T1000 (cell line): ENCODE data around the gene CCNG2.

ENCODE experiments used
- DNase-seq: peaks from one replicate; lab custom pipeline; 2025; ENCODE audit warnings: mixed read lengths; lab: John Stamatoyannopoulos, UW

Gene CCNG2

GRCh38 chr4:77178560-77178959, 21.6 kb downstream of the CCNG2 start:
- no peak for DNase-seq

- DNase-seq = no peak
Observed at GRCh38 chr4:77179519-77179918, 22.5 kb downstream of the CCNG2 start.

DNA sequence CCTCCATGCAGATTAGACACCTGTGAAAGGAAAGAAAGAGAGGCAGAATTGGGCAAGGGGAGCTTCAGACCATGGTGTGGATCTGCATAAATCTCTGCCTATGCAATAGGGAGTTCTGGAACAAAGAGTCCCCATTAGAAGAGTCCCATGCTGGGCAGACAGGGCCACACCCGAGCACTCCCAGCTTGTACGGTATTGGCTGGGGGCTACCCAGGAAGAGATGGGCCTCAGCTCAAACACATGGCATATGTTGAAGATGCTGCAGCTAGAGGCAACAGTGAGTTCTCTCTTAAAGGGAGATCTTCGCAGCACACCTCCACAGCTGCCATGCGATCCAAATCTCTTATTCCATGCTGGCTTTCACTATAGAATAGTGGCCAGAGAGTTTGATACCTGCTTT, 24.7 kb downstream of the CCNG2 start:
- DNase-seq = no peak

GRCh38 chr4:77183777-77184420, 26.9 kb downstream of the CCNG2 start:
- no peak for DNase-seq

- no peak for DNase-seq
Observed at GRCh38 chr4:77184974-77185373, 28.0 kb downstream of the CCNG2 start.

- no peak for DNase-seq
Observed at GRCh38 chr4:77185686-77186085, 28.7 kb downstream of the CCNG2 start.

- DNase-seq = no peak
Observed at GRCh38 chr4:77187322-77187721, 30.3 kb downstream of the CCNG2 start.

- no peak for DNase-seq
Observed at GRCh38 chr4:77188498-77189220, 31.7 kb downstream of the CCNG2 start.

DNA sequence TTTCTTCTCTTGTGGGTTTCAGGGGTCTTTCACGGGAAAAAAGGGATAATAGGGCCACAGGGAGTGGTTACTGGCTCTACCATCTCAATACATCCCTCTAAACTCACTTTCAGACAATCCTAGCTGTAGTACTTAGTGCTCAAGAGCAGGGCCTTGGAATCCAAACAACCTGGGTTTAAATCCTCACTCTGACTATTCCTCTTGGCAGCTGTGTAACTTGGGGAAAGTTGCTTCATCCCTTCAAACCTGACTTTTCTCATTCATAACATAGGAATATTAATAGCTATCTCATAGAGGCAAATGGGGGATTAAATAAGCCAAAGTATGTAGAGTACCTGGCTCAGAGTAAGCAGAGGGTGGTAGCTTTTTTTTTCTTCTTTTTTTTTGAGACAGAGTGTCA, 32.4 kb downstream of the CCNG2 start:
- no peak for DNase-seq

DNA sequence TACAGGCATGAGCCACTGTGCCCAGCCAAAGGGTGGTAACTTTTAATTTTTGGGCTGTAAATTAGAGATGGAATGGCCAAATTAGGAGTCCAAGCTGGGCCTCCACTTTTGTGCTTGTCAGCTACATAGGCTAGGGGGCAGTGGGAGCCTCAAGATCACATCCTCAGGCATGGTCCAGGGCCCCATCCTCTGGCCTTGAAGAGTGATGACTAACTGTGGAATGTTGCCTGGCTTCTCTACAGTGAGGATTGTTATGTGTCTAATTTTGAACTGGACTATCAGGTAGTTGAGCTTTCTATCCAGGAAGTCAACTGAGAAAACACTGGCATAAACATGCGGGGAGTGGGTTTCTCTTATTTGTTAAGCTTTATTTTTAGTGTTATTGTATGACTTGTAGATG, 33.0 kb downstream of the CCNG2 start:
- DNase-seq = no peak

- DNase-seq = no peak
Observed at GRCh38 chr4:77193046-77193445, 36.0 kb downstream of the CCNG2 start.

- DNase-seq = no peak
Observed at GRCh38 chr4:77193511-77194102, 36.6 kb downstream of the CCNG2 start.

DNA sequence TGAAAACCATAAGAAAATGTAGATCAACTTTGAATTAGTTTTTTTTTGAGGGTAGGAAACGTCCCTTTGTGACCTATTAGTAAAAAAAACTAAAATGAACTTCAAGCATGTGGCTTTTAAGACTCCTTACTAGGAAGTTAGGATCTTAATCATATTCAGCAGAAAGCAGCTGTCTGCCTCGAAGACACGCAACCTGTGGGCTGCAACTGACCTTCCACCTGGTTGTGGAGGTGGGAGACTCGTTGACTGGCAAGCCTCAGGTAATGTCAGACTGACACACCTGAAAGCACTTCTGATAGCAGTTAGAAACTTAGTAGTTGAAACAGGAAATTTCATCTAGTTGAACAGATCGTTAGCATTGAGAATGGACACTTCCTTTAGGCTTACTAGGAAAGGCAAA, 37.4 kb downstream of the CCNG2 start:
- DNase-seq = no peak

DNA sequence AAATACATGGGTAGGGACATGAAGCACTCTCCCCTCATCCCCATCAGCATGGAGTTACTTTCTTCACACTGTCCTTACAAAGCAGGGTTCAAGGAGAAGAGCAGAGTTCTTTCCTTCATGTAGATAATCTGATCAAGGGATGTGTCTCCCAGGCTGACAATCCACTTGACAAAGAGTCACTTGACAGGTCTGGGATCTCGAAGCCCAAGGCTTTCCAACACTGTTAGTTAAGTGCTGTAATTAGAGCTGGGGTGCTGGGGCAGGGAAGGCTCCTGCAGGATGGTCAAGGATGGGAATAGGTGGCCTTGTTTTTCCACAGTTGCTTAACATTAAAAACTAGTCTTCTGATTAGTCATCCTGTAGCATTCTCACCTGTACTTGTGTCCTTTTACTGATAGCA, 38.0 kb downstream of the CCNG2 start:
- DNase-seq = no peak

DNA sequence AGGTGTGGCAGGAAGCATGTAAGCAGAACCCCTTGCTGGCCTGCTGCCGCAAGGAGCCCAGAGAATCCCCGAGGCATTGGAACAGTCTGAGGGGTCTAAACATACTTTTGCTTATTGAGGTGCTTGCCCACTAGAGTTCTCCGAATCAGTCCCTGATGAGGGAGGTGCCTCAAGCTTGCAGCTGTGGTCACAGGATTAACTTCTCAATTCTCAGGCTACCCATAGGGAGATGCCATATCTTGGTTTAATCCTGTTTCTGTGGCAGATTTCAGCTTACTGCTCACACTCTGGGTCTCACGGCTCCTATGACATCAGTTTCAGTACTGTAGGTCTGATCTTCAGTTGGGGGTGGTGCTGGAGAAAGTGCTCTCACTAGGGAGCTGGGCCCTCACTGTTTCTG, 39.9 kb downstream of the CCNG2 start:
- DNase-seq = no peak

DNA sequence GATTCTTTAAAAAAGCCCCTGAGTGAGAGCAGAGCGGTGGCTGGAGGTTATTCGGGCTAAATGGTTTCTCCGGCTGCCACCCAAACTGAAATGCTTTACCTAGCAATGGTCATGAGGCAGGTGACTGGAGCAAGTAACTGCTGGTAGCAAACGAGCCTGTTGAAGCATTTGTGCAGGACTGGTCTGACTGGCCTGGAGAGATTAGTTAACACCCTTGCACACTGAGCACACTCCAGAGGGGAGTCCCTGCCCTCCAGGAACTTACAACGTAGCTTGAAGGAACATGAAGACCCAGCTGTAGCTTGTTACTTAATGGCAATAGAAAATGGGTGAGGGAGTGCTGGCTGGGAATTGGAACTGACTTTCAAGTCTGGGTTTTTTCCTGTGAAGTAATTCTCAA, 40.4 kb downstream of the CCNG2 start:
- DNase-seq = no peak

DNA sequence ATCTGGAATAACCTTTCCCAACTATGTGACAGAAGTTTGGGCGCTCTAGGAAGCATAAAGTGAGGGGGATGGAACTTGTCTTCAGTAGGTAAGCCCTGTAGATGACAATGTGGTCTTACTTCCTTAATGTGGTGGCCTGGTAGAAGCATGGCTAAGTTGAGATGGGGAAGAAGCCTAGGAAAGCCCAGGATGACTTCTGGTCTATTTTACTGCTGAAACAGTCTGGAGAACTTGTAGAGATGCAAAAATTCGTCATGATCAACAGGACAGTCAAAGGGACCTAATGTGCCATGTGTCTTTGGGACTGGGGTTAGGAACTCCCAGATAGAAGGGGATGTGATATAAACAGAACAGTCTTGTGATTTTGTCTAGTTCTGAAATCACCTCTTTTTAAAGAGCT, 40.8 kb downstream of the CCNG2 start:
- no peak for DNase-seq

GRCh38 chr4:77199276-77199675, 42.3 kb downstream of the CCNG2 start:
- DNase-seq = no peak

- no peak for DNase-seq
Observed at GRCh38 chr4:77199701-77200100, 42.7 kb downstream of the CCNG2 start.

GRCh38 chr4:77201343-77201742, 44.3 kb downstream of the CCNG2 start:
- no peak for DNase-seq

DNA sequence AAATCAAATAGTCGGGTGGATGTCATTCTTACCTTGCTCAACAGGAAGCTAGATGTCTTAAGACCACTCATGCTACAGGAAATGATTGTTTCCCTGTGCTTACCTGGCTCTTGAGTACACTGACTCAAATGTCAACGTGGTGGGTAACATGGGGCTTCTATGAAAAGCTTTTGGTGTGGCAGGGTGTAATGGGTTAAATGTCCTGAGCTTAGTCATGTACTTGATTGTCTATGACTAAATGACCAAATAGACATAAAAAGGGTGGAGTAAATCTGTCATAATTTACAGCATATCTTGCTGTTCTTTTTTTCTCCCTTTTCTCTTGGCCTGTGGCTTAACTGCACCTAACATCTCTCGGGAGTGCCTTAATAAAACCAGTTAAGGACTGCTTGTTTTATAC, 44.9 kb downstream of the CCNG2 start:
- no peak for DNase-seq

DNA sequence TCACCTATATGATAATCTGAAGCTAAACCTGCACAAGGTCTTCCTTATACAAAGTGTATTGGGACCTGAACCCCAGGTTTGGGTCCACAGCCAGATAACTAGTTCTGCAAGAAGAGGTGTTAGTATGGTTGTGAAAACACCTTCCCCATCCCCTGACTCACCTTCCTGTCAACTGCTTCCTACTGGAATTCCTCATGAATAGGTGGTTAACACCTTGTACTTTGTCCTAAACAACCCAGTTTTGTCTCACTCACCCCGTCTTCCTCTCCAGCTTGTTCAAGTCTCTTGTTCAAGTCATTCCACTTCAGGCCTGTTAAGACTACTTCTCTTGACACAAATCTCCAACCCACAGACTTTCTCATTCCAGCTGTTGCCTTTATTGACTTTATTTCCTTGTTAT, 45.5 kb downstream of the CCNG2 start:
- no peak for DNase-seq

DNA sequence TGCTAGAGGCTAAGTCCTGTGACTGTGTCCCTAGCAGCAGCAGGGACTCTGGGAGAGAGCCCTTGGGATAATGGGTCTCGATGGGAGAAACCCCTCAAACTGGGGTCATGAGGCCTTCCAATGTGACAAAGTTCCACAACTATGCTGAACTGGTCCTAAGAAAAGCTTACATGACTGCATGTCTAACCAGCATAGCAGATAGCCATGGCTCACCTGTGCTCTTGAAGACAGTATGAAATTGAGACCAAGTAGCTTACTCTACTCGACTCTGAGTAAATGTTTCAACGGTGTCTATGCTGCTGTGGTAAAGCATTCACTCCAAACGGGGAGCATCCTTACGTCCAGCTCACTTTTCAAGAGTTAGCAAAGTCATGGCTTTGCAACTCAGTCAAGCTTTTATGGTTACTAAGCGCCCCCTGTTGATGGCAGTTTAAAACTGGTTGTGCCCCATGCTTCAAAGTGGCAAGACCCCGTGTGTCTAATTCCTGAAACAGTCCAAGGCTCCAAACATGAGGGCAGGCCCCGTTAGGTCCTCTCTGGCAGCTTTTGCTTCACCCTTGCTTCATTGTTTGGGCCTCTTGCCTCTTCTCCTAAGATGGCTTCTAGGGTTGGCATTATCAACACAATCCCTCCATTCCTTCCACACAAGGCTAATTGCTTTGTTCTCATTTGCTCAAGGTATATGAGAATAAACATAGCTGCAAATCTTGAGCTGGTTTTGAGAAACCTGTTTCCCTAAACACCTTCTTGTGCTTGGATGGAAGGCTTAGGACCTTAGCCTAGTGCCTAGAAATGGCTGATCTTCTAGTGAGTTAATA, 46.6 kb downstream of the CCNG2 start:
- DNase-seq = no peak
